Gastrocnemius medialis (tissue), 4 donors: ENCODE measurements around the gene PCDHGA7.

Source experiments
- POLR2A ChIP-seq, 2 donors: fragments of 450-650 bp; IDR thresholded peaks; one replicate each; pipeline ENCODE4 v1.6.1; 2017; ENCODE audit warnings: antibody characterized with exemption in 2 of 2, mild to moderate bottlenecking in 2 of 2, moderate library complexity in 2 of 2
- TF ChIP-seq, protein P1 (sequence below), 5 experiments: fragments of 450-650 bp in 3 of 5; fragments of 200-600 bp in 2 of 5; sonication (generic) in 2 of 5; IDR thresholded peaks in 4 of 5; conservative IDR thresholded peaks in 1 of 5; 1 replicate in 4 of 5; 2 replicates in 1 of 5; pipeline ENCODE4 v1.5.1; 2016 to 2019; ENCODE audit warnings: antibody characterized with exemption in 5 of 5, mild to moderate bottlenecking in 3 of 5, moderate library complexity in 3 of 5

DNA sequence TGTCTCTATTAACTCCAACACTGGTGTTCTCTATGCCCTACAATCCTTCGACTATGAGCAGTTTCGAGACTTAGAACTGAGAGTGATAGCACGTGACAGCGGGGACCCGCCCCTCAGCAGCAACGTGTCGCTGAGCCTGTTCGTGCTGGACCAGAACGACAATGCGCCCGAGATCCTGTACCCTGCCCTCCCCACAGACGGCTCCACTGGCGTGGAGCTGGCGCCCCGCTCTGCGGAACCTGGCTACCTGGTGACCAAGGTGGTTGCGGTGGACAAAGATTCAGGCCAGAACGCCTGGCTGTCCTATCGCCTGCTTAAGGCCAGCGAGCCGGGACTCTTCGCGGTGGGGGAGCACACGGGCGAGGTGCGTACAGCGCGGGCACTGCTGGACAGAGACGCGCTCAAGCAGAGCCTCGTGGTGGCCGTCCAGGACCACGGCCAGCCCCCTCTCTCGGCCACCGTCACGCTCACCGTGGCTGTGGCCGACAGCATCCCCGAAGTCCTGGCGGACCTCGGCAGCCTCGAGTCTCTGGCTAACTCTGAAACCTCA is 40.3 kb downstream of the PCDHGA7 start:
- TF ChIP-seq, protein P1, sequence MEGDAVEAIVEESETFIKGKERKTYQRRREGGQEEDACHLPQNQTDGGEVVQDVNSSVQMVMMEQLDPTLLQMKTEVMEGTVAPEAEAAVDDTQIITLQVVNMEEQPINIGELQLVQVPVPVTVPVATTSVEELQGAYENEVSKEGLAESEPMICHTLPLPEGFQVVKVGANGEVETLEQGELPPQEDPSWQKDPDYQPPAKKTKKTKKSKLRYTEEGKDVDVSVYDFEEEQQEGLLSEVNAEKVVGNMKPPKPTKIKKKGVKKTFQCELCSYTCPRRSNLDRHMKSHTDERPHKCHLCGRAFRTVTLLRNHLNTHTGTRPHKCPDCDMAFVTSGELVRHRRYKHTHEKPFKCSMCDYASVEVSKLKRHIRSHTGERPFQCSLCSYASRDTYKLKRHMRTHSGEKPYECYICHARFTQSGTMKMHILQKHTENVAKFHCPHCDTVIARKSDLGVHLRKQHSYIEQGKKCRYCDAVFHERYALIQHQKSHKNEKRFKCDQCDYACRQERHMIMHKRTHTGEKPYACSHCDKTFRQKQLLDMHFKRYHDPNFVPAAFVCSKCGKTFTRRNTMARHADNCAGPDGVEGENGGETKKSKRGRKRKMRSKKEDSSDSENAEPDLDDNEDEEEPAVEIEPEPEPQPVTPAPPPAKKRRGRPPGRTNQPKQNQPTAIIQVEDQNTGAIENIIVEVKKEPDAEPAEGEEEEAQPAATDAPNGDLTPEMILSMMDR (IDR thresholded peaks at IDR 0.05 in 4 of 5, conservative IDR thresholded peaks at IDR 0.05 in 1 of 5): no peak
- TF ChIP-seq POLR2A (IDR thresholded peaks at IDR 0.05): no peak
